ENCODE data around the gene SYT1. TPM values are rescaled to one million over a fixed set of nuclear protein-coding genes. Genes with fewer than 3 reads are reported as not detected.
"Not testable (repeated sequence)": the region's sequence is repeated elsewhere in the genome, so short reads cannot be mapped to it uniquely, and the experiment has no call there.

Gene SYT1
- total RNA-seq, 2 experiments from 2014 or later = not detected

GRCh38 chr12:79203058-79203647, 338.6 kb downstream of the SYT1 start:
- H3K27ac Mint-ChIP-seq = no peak overlapping the region
- H3K4me3 Mint-ChIP-seq = no peak overlapping the region
- H3K9me3 Mint-ChIP-seq (ENCODE audit: low read depth) = peaks cover under 1% of the 10 kb centered on the region
- H3K4me1 Mint-ChIP-seq = no peaks in the 10 kb centered on the region
- POLR2A ChIA-PET = no interaction called here
- no peaks in the 10 kb centered on the region for H3K36me3 Mint-ChIP-seq (ENCODE audit: low read depth)
- CTCF ChIA-PET = no interaction called here
- H3K27me3 Mint-ChIP-seq = no peaks in the 10 kb centered on the region
- intact Hi-C loops (cut with DNase I, micrococcal nuclease) = no loop called here
- ATAC-seq (no peak), DNase-seq (no peak)

- Mint-ChIP-seq H3K4me3 (no peak overlapping the region), H3K36me3 (ENCODE audit: low read depth) (no peaks in the 10 kb centered on the region), H3K4me1 (no peaks in the 10 kb centered on the region), H3K9me3 (ENCODE audit: low read depth) (peaks cover 2% of the 10 kb centered on the region), H3K27me3 (no peaks in the 10 kb centered on the region), H3K27ac (no peak overlapping the region)
- ChIA-PET POLR2A (no interaction called here), CTCF (no interaction called here)
- no peak for DNase-seq
- intact Hi-C loops (cut with DNase I, micrococcal nuclease) = no loop called here
- no peak for ATAC-seq
Observed at GRCh38 chr12:79206871-79207270, 342.3 kb downstream of the SYT1 start.

- ATAC-seq, DNase-seq: not testable (repeated sequence)
Observed at GRCh38 chr12:79210403-79210802, 345.8 kb downstream of the SYT1 start.

GRCh38 chr12:79217306-79217705, 352.7 kb downstream of the SYT1 start:
- no peak for ATAC-seq
- DNase-seq = no peak
- Mint-ChIP-seq H3K27me3 (no peaks in the 10 kb centered on the region), H3K9me3 (ENCODE audit: low read depth) (peaks cover 12% of the 10 kb centered on the region), H3K4me1 (no peaks in the 10 kb centered on the region), H3K27ac (no peak overlapping the region), H3K36me3 (ENCODE audit: low read depth) (no peaks in the 10 kb centered on the region), H3K4me3 (no peak overlapping the region)
- intact Hi-C loops (cut with DNase I, micrococcal nuclease) = no loop called here
- CTCF ChIA-PET = no interaction called here
- POLR2A ChIA-PET = no interaction called here

More at GRCh38 chr12:79210403-79210802, 345.8 kb downstream of the SYT1 start:
- H3K4me1 Mint-ChIP-seq; POLR2A ChIA-PET; intact Hi-C loops (cut with DNase I, micrococcal nuclease); H3K4me3 Mint-ChIP-seq; H3K36me3 Mint-ChIP-seq (ENCODE audit: low read depth); H3K27me3 Mint-ChIP-seq; H3K27ac Mint-ChIP-seq; H3K9me3 Mint-ChIP-seq (ENCODE audit: low read depth); CTCF ChIA-PET: not testable (repeated sequence)

- no peak overlapping the region for H3K4me3 Mint-ChIP-seq
- no peak for DNase-seq
- intact Hi-C loops (cut with DNase I, micrococcal nuclease) = no loop called here
- CTCF ChIA-PET = no interaction called here
- no peaks in the 10 kb centered on the region for H3K36me3 Mint-ChIP-seq (ENCODE audit: low read depth)
- ATAC-seq = no peak
- no peaks in the 10 kb centered on the region for H3K4me1 Mint-ChIP-seq
- H3K27me3 Mint-ChIP-seq = no peaks in the 10 kb centered on the region
- POLR2A ChIA-PET = no interaction called here
- H3K27ac Mint-ChIP-seq = no peak overlapping the region
- H3K9me3 Mint-ChIP-seq (ENCODE audit: low read depth) = peaks cover 14% of the 10 kb centered on the region
Observed at GRCh38 chr12:79223210-79223609, 358.6 kb downstream of the SYT1 start.

GRCh38 chr12:79223761-79224160, 359.2 kb downstream of the SYT1 start:
- Mint-ChIP-seq H3K4me1 (no peaks in the 10 kb centered on the region), H3K4me3 (no peak overlapping the region), H3K27ac (no peak overlapping the region), H3K27me3 (no peaks in the 10 kb centered on the region), H3K36me3 (ENCODE audit: low read depth) (no peaks in the 10 kb centered on the region), H3K9me3 (ENCODE audit: low read depth) (peaks cover 12% of the 10 kb centered on the region)
- DNase-seq (no peak), ATAC-seq (no peak)
- CTCF ChIA-PET = no interaction called here
- POLR2A ChIA-PET = no interaction called here
- intact Hi-C loops (cut with DNase I, micrococcal nuclease) = no loop called here

- ChIA-PET POLR2A (no interaction called here), CTCF (interaction anchor here (0.6 kb wide), 1 partner anchor 561 kb away, joined by 3 read pairs; no protein-coding TSS in a partner anchor)
- H3K4me1 Mint-ChIP-seq = no peaks in the 10 kb centered on the region
- intact Hi-C loops (cut with DNase I, micrococcal nuclease) = no loop called here
- H3K4me3 Mint-ChIP-seq = no peak overlapping the region
- DNase-seq = no peak
- H3K27ac Mint-ChIP-seq = no peak overlapping the region
- peaks cover 5% of the 10 kb centered on the region for H3K9me3 Mint-ChIP-seq (ENCODE audit: low read depth)
- no peaks in the 10 kb centered on the region for H3K27me3 Mint-ChIP-seq
- H3K36me3 Mint-ChIP-seq (ENCODE audit: low read depth) = no peaks in the 10 kb centered on the region
- ATAC-seq = no peak
Observed at GRCh38 chr12:79227091-79227490, 362.5 kb downstream of the SYT1 start.

- Mint-ChIP-seq H3K4me3 (no peak overlapping the region), H3K27ac (no peak overlapping the region), H3K36me3 (ENCODE audit: low read depth) (no peaks in the 10 kb centered on the region), H3K27me3 (no peaks in the 10 kb centered on the region), H3K4me1 (no peaks in the 10 kb centered on the region), H3K9me3 (ENCODE audit: low read depth) (peaks cover 3% of the 10 kb centered on the region)
- DNase-seq (no peak), ATAC-seq (no peak)
- intact Hi-C loops (cut with DNase I, micrococcal nuclease) = no loop called here
- POLR2A ChIA-PET = no interaction called here
- CTCF ChIA-PET = interaction anchor here (0.6 kb wide), 1 partner anchor 560 kb away, joined by 3 read pairs; no protein-coding TSS in a partner anchor
Observed at GRCh38 chr12:79227646-79228045, 363.1 kb downstream of the SYT1 start.

- Mint-ChIP-seq H3K27ac (no peak overlapping the region), H3K27me3 (no peaks in the 10 kb centered on the region), H3K9me3 (ENCODE audit: low read depth) (no peaks in the 10 kb centered on the region), H3K4me1 (no peaks in the 10 kb centered on the region), H3K4me3 (no peak overlapping the region), H3K36me3 (ENCODE audit: low read depth) (no peaks in the 10 kb centered on the region)
- no peak for ATAC-seq
- POLR2A ChIA-PET = interaction anchor here (0.7 kb wide), 1 partner anchor 1303 kb away, joined by 6 read pairs; no protein-coding TSS in a partner anchor
- CTCF ChIA-PET = no interaction called here
- DNase-seq = no peak
- intact Hi-C loops (cut with DNase I, micrococcal nuclease) = no loop called here
Observed at GRCh38 chr12:79233341-79233781, 368.8 kb downstream of the SYT1 start.

GRCh38 chr12:79236920-79237319, 372.3 kb downstream of the SYT1 start:
- ChIA-PET CTCF (no interaction called here), POLR2A (no interaction called here)
- no peaks in the 10 kb centered on the region for H3K9me3 Mint-ChIP-seq (ENCODE audit: low read depth)
- no peaks in the 10 kb centered on the region for H3K27me3 Mint-ChIP-seq
- DNase-seq (no peak), ATAC-seq (no peak)
- no peak overlapping the region for H3K4me3 Mint-ChIP-seq
- H3K4me1 Mint-ChIP-seq = no peaks in the 10 kb centered on the region
- no peaks in the 10 kb centered on the region for H3K36me3 Mint-ChIP-seq (ENCODE audit: low read depth)
- H3K27ac Mint-ChIP-seq = no peak overlapping the region
- intact Hi-C loops (cut with DNase I, micrococcal nuclease) = no loop called here

GRCh38 chr12:79238246-79238645, 373.7 kb downstream of the SYT1 start:
- DNase-seq (no peak), ATAC-seq (no peak)
- Mint-ChIP-seq H3K4me1 (no peaks in the 10 kb centered on the region), H3K27me3 (no peaks in the 10 kb centered on the region), H3K27ac (no peak overlapping the region), H3K4me3 (no peak overlapping the region), H3K9me3 (ENCODE audit: low read depth) (peaks cover 3% of the 10 kb centered on the region), H3K36me3 (ENCODE audit: low read depth) (no peaks in the 10 kb centered on the region)
- ChIA-PET CTCF (interaction anchor here (1.0 kb wide), 1 partner anchor 17 kb away, joined by 3 read pairs; no protein-coding TSS in a partner anchor), POLR2A (no interaction called here)
- intact Hi-C loops (cut with DNase I, micrococcal nuclease) = no loop called here

- intact Hi-C loops (cut with DNase I, micrococcal nuclease) = no loop called here
- no peaks in the 10 kb centered on the region for H3K27me3 Mint-ChIP-seq
- ATAC-seq (no peak), DNase-seq (no peak)
- ChIA-PET CTCF (no interaction called here), POLR2A (no interaction called here)
- H3K36me3 Mint-ChIP-seq (ENCODE audit: low read depth) = no peaks in the 10 kb centered on the region
- no peak overlapping the region for H3K4me3 Mint-ChIP-seq
- H3K4me1 Mint-ChIP-seq = no peaks in the 10 kb centered on the region
- no peak overlapping the region for H3K27ac Mint-ChIP-seq
- peaks cover 6% of the 10 kb centered on the region for H3K9me3 Mint-ChIP-seq (ENCODE audit: low read depth)
Observed at GRCh38 chr12:79247494-79247893, 382.9 kb downstream of the SYT1 start.

- Mint-ChIP-seq H3K27ac (no peak overlapping the region), H3K4me1 (no peaks in the 10 kb centered on the region), H3K36me3 (ENCODE audit: low read depth) (no peaks in the 10 kb centered on the region), H3K27me3 (no peaks in the 10 kb centered on the region), H3K9me3 (ENCODE audit: low read depth) (peaks cover 2% of the 10 kb centered on the region), H3K4me3 (no peak overlapping the region)
- ATAC-seq (no peak), DNase-seq (no peak)
- intact Hi-C loops (cut with DNase I, micrococcal nuclease) = no loop called here
- ChIA-PET POLR2A (no interaction called here), CTCF (no interaction called here)
Observed at GRCh38 chr12:79250186-79250585, 385.6 kb downstream of the SYT1 start.

All from activated CD4-positive, alpha-beta T cell treated with anti-CD3 and anti-CD28 coated beads for 36 hours (primary cell).